Duodenal mucosa (tissue), 2 donors: ENCODE data around the gene UFC1.
A peak's percentile ranks its signal among the peaks of the same experiment; 100 is the strongest.

Experiments used
- H3K27ac ChIP-seq: one replicate; pipeline ENCODE4 v1.7.0; 2013; ENCODE audit warnings: low read depth, low read length
- H3K27me3 ChIP-seq, 2 donors: one replicate each; pipeline ENCODE4 v1.7.0; 2013; ENCODE audit warnings: low read length in 2 of 2, control low read depth in 1 of 2; ENCODE audit not compliant: insufficient read depth in 2 of 2, control insufficient read depth in 1 of 2
- H3K36me3 ChIP-seq, 2 donors: one replicate each; pipeline ENCODE4 v1.7.0; 2013; ENCODE audit warnings: low read length in 2 of 2, control low read depth in 1 of 2; ENCODE audit not compliant: insufficient read depth in 2 of 2, control insufficient read depth in 1 of 2
- H3K4me1 ChIP-seq, 2 donors: one replicate each; pipeline ENCODE4 v1.7.0; 2013; ENCODE audit warnings: low read length in 2 of 2, control low read depth in 1 of 2; ENCODE audit not compliant: insufficient read depth in 2 of 2, control insufficient read depth in 1 of 2
- H3K4me3 ChIP-seq, 2 donors: one replicate each; pipeline ENCODE4 v1.7.0; 2013; ENCODE audit warnings: low read length in 2 of 2, low read depth in 1 of 2
- H3K9ac ChIP-seq, 2 donors: one replicate each; pipeline ENCODE4 v1.7.0; 2013; ENCODE audit warnings: low read length in 2 of 2, low read depth in 1 of 2
- H3K9me3 ChIP-seq, 2 donors: one replicate each; pipeline ENCODE4 v1.7.0; 2013; ENCODE audit warnings: low read length in 2 of 2, control low read depth in 1 of 2; ENCODE audit not compliant: control insufficient read depth in 1 of 2

UFC1 gene

DNA sequence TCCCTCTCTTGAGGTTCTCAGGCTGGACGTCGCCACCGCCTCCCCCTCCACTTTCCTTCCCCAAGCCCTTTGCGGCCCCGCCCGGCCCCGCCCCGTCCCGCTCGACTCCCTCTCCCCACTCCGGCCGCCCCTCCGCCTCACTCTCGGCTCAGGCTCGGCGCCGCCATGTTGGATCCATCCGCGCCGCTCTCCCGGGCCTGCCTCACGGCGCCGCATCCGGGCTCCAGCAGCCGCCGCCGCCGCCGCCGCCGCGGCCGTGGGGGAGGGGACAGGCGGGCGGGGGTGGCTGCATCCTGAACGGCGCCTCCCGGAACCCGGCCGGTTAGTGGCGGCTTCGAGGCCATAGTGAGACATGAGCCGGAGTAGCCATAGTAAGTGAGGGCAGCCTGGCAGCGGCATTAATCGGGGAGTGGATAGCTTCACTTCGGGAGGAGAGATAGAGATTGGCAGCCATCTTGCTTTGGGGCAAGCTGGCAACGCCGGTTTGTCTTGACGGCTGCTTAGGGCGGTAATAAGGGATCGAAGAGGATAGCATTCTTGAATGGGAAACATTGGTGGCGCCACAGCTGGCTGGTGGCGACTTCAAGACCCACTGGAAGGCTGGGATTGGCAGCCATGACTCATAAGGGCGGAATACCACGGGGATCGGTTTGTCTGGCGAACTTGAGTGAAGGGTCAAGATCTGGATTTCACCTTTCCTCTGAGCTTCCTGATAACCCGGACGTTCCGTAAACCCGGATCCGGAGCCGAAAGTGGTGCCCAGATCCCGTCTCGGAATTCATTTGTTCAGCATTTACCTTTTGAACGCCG, 21.2 kb upstream of the UFC1 start, which contains the start of gene DEDD:
TSS of gene DEDD (minus strand) at position 258 of the 810 bp plus-strand sequence. CDS start 8,205 bp downstream, outside the sequence.
- Histone ChIP-seq H3K9ac (peak within 1 kb of the TSS; percentile 88 to 97), H3K4me3 (peak within 1 kb of the TSS; percentile 73 to 96), H3K36me3 (peaks cover 7 to 21% of the 10 kb centered on the region in 2 donors), H3K9me3 (no peaks in the 10 kb centered on the region), H3K4me1 (peaks cover 21 to 25% of the 10 kb centered on the region in 2 donors), H3K27me3 (no peaks in the 10 kb centered on the region), H3K27ac (peak within 1 kb of the TSS; percentile 90)

- peak overlapping the region; percentile 88 to 97 for H3K9ac ChIP-seq
- H3K9me3 ChIP-seq = no peaks in the 10 kb centered on the region
- peaks cover 7 to 15% of the 10 kb centered on the region in 2 donors for H3K36me3 ChIP-seq
- H3K27ac ChIP-seq = peak overlapping the region; percentile 90
- H3K4me1 ChIP-seq = peaks cover 16 to 26% of the 10 kb centered on the region in 2 donors
- H3K27me3 ChIP-seq = no peaks in the 10 kb centered on the region
- peak overlapping the region; percentile 73 to 96 for H3K4me3 ChIP-seq
These were observed 20.5 kb upstream of the UFC1 start for GRCh38 chr1:161133220-161133740.

DNA sequence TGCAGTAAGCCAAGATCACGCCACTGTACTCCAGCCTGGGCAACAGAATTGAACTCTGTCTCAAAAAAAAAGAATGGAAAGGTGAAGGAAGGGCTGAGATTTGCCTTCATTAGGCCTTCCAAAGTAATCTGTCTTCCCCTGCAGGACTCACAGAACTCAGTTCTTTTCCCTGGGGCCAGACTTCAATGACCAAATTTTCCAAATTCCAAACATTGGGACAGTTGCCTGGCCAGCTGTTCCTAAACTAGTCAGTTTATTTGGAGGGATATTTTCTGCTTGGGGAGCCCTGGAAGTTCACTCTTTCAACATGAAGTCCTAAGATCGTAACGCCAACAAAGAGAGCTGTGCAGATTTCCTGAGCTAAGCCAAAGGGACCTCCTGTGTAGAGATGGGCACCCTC, 15.9 kb upstream of the UFC1 start:
- no peak overlapping the region for H3K9ac ChIP-seq
- no peaks in the 10 kb centered on the region for H3K9me3 ChIP-seq
- no peaks in the 10 kb centered on the region for H3K36me3 ChIP-seq
- H3K27me3 ChIP-seq = no peaks in the 10 kb centered on the region
- H3K27ac ChIP-seq = no peak overlapping the region
- H3K4me3 ChIP-seq = no peak overlapping the region
- H3K4me1 ChIP-seq = peaks cover 7 to 12% of the 10 kb centered on the region in 2 donors

GRCh38 chr1:161138431-161138830, 15.3 kb upstream of the UFC1 start:
- no peak overlapping the region for H3K4me3 ChIP-seq
- no peaks in the 10 kb centered on the region for H3K27me3 ChIP-seq
- no peaks in the 10 kb centered on the region for H3K9me3 ChIP-seq
- H3K9ac ChIP-seq = no peak overlapping the region
- peaks cover 6 to 11% of the 10 kb centered on the region in 2 donors for H3K4me1 ChIP-seq
- H3K36me3 ChIP-seq = no peaks in the 10 kb centered on the region
- no peak overlapping the region for H3K27ac ChIP-seq

DNA sequence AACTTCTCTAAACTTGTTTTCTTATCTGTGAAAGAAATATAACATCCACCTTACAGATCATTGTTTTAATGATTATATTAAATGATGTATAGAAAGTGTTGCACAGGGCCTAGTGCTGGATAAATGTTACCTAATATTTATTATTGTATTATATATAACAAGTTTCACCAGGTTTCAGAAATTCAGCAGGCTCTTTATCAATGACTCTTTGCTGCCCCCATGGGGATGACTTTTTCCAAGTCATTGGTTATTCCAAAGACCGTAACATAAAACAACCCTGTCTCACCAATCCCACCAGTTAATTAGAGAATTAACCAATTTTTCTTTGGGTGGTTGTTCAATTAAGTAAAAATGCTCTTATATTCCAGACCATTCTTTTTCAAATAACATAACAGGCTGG, 14.0 kb upstream of the UFC1 start:
- Histone ChIP-seq H3K27ac (no peak overlapping the region), H3K4me3 (no peak overlapping the region), H3K9me3 (no peaks in the 10 kb centered on the region), H3K27me3 (no peaks in the 10 kb centered on the region), H3K4me1 (peaks cover 0 to 6% of the 10 kb centered on the region in 2 donors), H3K9ac (no peak overlapping the region), H3K36me3 (no peaks in the 10 kb centered on the region)

DNA sequence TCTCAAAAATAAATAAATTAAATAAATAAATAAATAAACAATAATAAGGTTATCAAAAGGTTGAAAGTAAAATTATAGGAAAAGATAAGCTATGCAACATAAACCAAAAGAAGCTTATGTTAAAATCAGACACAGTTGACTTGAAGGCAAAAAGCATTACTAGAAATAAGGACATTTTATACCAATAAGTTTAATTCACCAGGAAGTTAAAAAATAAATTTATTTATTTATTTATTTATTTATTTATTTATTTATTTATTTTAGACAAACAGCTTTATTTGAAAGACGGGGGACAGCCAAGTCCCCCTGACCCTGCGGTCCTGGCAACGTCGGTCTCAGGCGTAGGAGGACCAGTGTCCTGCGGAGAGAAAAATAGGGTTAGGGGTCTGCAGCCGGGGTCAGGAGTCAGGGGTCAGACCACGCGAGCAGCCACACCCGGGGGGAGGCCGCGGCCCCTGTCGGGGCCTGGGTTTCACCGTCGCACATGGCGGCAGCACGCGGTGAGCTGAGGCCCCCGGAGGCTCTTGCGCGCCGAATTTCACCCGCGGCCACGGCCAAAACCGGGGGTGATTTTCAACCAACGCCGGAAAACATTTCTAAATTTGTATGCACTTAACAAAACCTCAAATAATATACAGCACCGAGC, 12.9 kb upstream of the UFC1 start:
- no peak overlapping the region for H3K4me3 ChIP-seq
- peaks cover 0 to 6% of the 10 kb centered on the region in 2 donors for H3K4me1 ChIP-seq
- no peaks in the 10 kb centered on the region for H3K36me3 ChIP-seq
- H3K9me3 ChIP-seq = no peaks in the 10 kb centered on the region
- no peak overlapping the region for H3K27ac ChIP-seq
- no peak overlapping the region for H3K9ac ChIP-seq
- no peaks in the 10 kb centered on the region for H3K27me3 ChIP-seq

GRCh38 chr1:161145832-161146231, 7.9 kb upstream of the UFC1 start:
- H3K27me3 ChIP-seq = no peaks in the 10 kb centered on the region
- H3K27ac ChIP-seq = no peak overlapping the region
- no peaks in the 10 kb centered on the region for H3K4me1 ChIP-seq
- H3K9ac ChIP-seq = no peak overlapping the region
- H3K4me3 ChIP-seq = no peak overlapping the region
- H3K36me3 ChIP-seq = no peaks in the 10 kb centered on the region
- H3K9me3 ChIP-seq = no peaks in the 10 kb centered on the region

DNA sequence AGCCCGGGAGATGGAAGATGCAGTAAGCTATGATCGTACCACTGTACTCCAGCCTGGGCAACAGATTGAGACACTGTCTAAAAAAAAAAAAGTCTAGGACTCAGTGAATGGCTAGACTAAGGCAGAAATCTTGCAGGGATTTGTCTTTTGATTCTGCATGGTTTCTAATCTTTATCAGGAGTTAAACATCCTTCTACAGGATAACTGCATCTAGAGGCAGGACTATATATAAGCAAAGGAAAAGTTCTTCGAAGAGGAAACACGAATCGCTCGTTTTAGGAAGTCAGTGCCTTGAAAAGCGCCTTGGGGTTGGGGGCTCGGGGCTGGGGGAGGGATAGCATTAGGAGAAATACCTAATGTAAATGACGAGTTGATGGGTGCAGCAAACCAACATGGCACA, 602 bp upstream of the UFC1 start:
- Histone ChIP-seq H3K4me3 (peak overlapping the region; percentile 84 to 98), H3K36me3 (peaks cover 8 to 14% of the 10 kb centered on the region in 2 donors), H3K9ac (peak overlapping the region in 1 of 2 donors; percentile 92), H3K27ac (no peak overlapping the region), H3K4me1 (peaks cover 9 to 10% of the 10 kb centered on the region in 2 donors), H3K9me3 (no peaks in the 10 kb centered on the region), H3K27me3 (no peaks in the 10 kb centered on the region)

DNA sequence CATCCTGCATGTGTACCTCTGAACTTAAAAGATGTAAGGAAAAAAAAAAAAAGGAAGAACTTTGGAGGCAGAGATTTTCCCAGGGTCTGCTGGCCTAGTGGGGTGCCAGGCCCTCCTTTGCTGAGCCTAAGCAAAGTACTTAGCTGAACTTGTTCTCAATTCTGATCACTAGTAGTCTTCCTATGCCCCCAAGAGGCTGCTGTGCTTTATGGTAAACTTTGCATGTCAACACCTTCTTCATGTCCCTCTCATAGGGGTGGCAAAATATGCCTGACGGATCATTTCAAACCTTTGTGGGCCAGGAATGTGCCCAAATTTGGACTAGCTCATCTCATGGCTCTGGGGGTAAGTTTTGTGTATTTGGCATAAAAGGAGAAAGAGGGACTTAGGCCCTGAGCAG, 4.1 kb downstream of the UFC1 start:
- Histone ChIP-seq H3K4me3 (no peak overlapping the region), H3K27me3 (no peaks in the 10 kb centered on the region), H3K27ac (no peak overlapping the region), H3K36me3 (peaks cover 11 to 35% of the 10 kb centered on the region in 2 donors), H3K9ac (no peak overlapping the region), H3K9me3 (no peaks in the 10 kb centered on the region), H3K4me1 (peaks cover 29 to 41% of the 10 kb centered on the region in 2 donors)
